Activated gamma-delta T cell (primary cell): ENCODE results near the gene MAML3.

Source experiments
- DNase-seq: peaks from one replicate; lab custom pipeline; 2025; lab: John Stamatoyannopoulos, UW

MAML3 gene

GRCh38 chr4:139684351-139684750 lies 469.6 kb downstream of the MAML3 start:
- DNase-seq = no peak

GRCh38 chr4:139682741-139683151 lies 471.2 kb downstream of the MAML3 start:
- no peak for DNase-seq

GRCh38 chr4:139682309-139682708 lies 471.7 kb downstream of the MAML3 start:
- no peak for DNase-seq

GRCh38 chr4:139676913-139677585 lies 476.9 kb downstream of the MAML3 start:
- no peak for DNase-seq

- no peak for DNase-seq
Measured at GRCh38 chr4:139676365-139676764, 477.6 kb downstream of the MAML3 start.

- DNase-seq = no peak
Measured at GRCh38 chr4:139675651-139676050, 478.3 kb downstream of the MAML3 start.

- no peak for DNase-seq
Measured at GRCh38 chr4:139674875-139675550, 479.0 kb downstream of the MAML3 start.

GRCh38 chr4:139672732-139673131 lies 481.3 kb downstream of the MAML3 start:
- DNase-seq = no peak

GRCh38 chr4:139672215-139672614 lies 481.8 kb downstream of the MAML3 start:
- DNase-seq = no peak

- no peak for DNase-seq
Measured at GRCh38 chr4:139670775-139671174, 483.2 kb downstream of the MAML3 start.

- DNase-seq = no peak
Measured at GRCh38 chr4:139669890-139670289, 484.1 kb downstream of the MAML3 start.

GRCh38 chr4:139669335-139669734 lies 484.6 kb downstream of the MAML3 start:
- no peak for DNase-seq

GRCh38 chr4:139668658-139669201 lies 485.3 kb downstream of the MAML3 start:
- no peak for DNase-seq

- DNase-seq = no peak
Measured at GRCh38 chr4:139668036-139668435, 485.9 kb downstream of the MAML3 start.
